C4-2B (cell line): ENCODE data around the gene FAM124B.

Source experiments
- ZFX ChIP-seq: fragments of 450-650 bp; IDR thresholded peaks from 2 replicates; pipeline ENCODE4 v1.6.1; 2017
- TF ChIP-seq, protein P1 (sequence below): fragments of 450-650 bp; conservative IDR thresholded peaks from 2 replicates; pipeline ENCODE4 v1.5.1; 2017; ENCODE audit warnings: mild to moderate bottlenecking

DNA sequence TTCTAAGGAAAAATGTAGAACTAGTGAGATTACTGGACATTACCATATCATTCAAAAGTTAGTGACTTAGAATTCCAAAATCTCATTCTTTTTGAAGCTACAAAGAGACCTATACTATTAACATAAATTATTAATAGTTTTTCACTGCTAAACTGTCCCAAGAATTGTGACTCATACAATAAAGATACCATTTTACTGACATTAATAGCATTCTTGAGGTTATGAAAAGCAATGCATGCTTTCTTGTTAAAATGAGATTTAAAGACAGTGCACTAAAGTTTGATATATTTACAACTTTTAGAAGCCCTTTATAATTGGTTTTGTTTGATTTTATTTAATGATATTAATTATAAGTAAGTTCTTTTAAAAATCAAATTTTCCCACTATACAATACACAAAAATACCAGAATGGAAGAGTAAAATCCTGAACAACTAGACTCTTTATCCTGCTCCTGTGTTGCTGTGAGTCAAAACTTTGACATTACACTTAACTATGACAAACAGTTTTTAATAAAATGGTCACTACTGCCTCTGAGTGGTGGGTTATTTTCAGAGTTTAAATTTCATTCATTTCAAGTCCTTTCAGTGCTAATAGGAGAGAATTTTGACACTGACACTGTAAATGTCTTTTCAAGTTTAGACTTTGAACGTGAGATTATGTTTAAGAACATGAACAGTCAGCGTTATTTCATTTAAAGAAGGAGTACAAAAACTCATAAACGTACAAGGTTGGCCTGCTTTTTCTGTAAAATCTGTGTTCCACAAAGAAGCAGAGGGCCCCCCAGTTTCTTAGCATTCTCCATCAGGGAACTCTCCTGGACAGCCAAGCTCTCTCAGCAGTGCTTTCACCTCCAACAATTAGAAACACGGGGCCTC is 54.5 kb downstream of the FAM124B start:
- TF ChIP-seq, protein P1, sequence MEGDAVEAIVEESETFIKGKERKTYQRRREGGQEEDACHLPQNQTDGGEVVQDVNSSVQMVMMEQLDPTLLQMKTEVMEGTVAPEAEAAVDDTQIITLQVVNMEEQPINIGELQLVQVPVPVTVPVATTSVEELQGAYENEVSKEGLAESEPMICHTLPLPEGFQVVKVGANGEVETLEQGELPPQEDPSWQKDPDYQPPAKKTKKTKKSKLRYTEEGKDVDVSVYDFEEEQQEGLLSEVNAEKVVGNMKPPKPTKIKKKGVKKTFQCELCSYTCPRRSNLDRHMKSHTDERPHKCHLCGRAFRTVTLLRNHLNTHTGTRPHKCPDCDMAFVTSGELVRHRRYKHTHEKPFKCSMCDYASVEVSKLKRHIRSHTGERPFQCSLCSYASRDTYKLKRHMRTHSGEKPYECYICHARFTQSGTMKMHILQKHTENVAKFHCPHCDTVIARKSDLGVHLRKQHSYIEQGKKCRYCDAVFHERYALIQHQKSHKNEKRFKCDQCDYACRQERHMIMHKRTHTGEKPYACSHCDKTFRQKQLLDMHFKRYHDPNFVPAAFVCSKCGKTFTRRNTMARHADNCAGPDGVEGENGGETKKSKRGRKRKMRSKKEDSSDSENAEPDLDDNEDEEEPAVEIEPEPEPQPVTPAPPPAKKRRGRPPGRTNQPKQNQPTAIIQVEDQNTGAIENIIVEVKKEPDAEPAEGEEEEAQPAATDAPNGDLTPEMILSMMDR: no peak
- no peak for TF ChIP-seq ZFX
